AG09319 (cell line): ENCODE results near the gene PTGFR.

ENCODE experiments used
- DNase-seq: peaks from one replicate; pipeline ENCODE4 v3.0.0-alpha.2; 2010; ENCODE audit warnings: low read depth; ENCODE audit errors: extremely low read depth
- CTCF ChIP-seq: IDR thresholded peaks from 2 replicates; pipeline ENCODE4 v1.5.1; 2011; ENCODE audit warnings: low read depth, mild to moderate bottlenecking, inconsistent platforms, low read length, moderate library complexity

Gene PTGFR

GRCh38 chr1:78490861-78491450, at the start of gene PTGFR:
TSS of gene PTGFR (plus strand) at chr1:78490974. CDS start at chr1:78492744, 1,770 bp downstream.
- no peak for TF ChIP-seq CTCF
- DNase-seq: no peak

GRCh38 chr1:78441921-78442320, 48.9 kb upstream of the PTGFR start:
- TF ChIP-seq CTCF: no peak
- DNase-seq: no peak

- TF ChIP-seq CTCF: no peak
Measured at GRCh38 chr1:78447086-78447485, 43.7 kb upstream of the PTGFR start.

GRCh38 chr1:78464449-78464891, 26.3 kb upstream of the PTGFR start:
- no peak for DNase-seq
- no peak for TF ChIP-seq CTCF

More at GRCh38 chr1:78447086-78447485, 43.7 kb upstream of the PTGFR start:
- DNase-seq: no peak

- no peak for TF ChIP-seq CTCF
- no peak for DNase-seq
Measured at GRCh38 chr1:78465143-78465542, 25.6 kb upstream of the PTGFR start.

- no peak for TF ChIP-seq CTCF
- no peak for DNase-seq
Measured at GRCh38 chr1:78468521-78468920, 22.3 kb upstream of the PTGFR start.

GRCh38 chr1:78469576-78469975, 21.2 kb upstream of the PTGFR start:
- DNase-seq: no peak
- TF ChIP-seq CTCF: no peak
